Thoracic aorta (tissue), 2 donors: Measurements from ENCODE around the gene PLBD1. TPM values are rescaled to one million over a fixed set of nuclear protein-coding genes. Genes with fewer than 3 reads are reported as not detected.

Experiments used
- ATAC-seq: fragments of 150-250 bp; one replicate; pipeline ENCODE4 v1.8.0; 2017; ENCODE audit warnings: low read depth; ENCODE audit not compliant: insufficient number of reproducible peaks, low FRiP score
- DNase-seq: peaks from one replicate; pipeline ENCODE4 v3.0.0-alpha.2; 2020; ENCODE audit warnings: low spot score
- H3K27ac ChIP-seq, 2 donors: fragments of 200-600 bp; sonication (generic); 1 replicate in 1 of 2; 2 replicates in 1 of 2; pipeline ENCODE4 v1.5.1; 2016; ENCODE audit warnings: mild to moderate bottlenecking in 2 of 2, moderate library complexity in 2 of 2
- H3K27me3 ChIP-seq: fragments of 200-600 bp; sonication (generic); replicated peaks from 2 replicates; pipeline ENCODE4 v1.6.0; 2016; ENCODE audit warnings: mild to moderate bottlenecking; ENCODE audit not compliant: insufficient read depth
- H3K36me3 ChIP-seq: fragments of 200-600 bp; sonication (generic); one replicate; pipeline ENCODE4 v1.5.1; 2016
- H3K4me1 ChIP-seq, 2 donors: fragments of 200-600 bp; sonication (generic); 1 replicate in 1 of 2; 2 replicates in 1 of 2; pipeline versions ENCODE4 v1.5.1 to v1.6.0; 2016; ENCODE audit warnings: low read depth in 2 of 2, mild to moderate bottlenecking in 1 of 2; ENCODE audit not compliant: control insufficient read depth in 1 of 2
- H3K4me3 ChIP-seq: fragments of 200-600 bp; sonication (generic); 2 replicates; pipeline ENCODE4 v1.5.1; 2016; ENCODE audit warnings: mild to moderate bottlenecking
- H3K9me3 ChIP-seq: fragments of 200-600 bp; sonication (generic); 2 replicates; pipeline ENCODE4 v1.5.1; 2016
- total RNA-seq, 2 donors: library from RNA; depleted of rRNA; stranded (reverse); fragments of >200 nt; gene quantifications; one replicate each; pipeline versions ENCODE4 v1.1.0 to v1.2.3, GENCODE V29; 2016
- TF ChIP-seq, protein P1 (sequence below): fragments of 200-600 bp; sonication (generic); IDR thresholded peaks from one replicate; pipeline ENCODE4 v1.5.1; 2019; ENCODE audit warnings: antibody characterized with exemption

The PLBD1 gene
- total RNA-seq, 2 donors from 2014 or later = 7.0 to 12.8 TPM

DNA sequence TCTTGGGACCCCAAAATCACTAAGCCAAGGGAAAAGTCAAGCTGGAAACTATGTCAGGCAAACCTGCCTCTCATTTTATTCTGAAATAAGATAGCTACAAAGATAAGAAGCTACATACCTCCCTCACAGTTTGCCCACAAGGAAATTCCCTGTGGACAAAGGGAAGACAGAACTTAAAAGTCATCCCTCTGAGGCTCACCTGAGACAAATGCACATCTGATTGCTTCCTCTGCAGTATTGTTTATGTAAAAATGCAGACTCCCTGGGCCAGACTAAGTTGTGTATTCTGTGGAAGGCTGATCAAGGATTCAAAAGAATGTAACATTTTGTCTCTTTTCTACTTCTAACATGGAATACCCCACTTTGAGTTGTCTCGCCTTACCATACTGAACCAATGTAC, 2.5 kb upstream of the PLBD1 start:
- Histone ChIP-seq H3K36me3 (no peaks in the 10 kb centered on the region), H3K4me3 (no peak overlapping the region), H3K27ac (no peak overlapping the region), H3K9me3 (no peaks in the 10 kb centered on the region), H3K27me3 (no peaks in the 10 kb centered on the region), H3K4me1 (peaks cover 0 to 3% of the 10 kb centered on the region in 2 donors)
- DNase-seq (no peak), ATAC-seq (no peak)
- TF ChIP-seq, protein P1, sequence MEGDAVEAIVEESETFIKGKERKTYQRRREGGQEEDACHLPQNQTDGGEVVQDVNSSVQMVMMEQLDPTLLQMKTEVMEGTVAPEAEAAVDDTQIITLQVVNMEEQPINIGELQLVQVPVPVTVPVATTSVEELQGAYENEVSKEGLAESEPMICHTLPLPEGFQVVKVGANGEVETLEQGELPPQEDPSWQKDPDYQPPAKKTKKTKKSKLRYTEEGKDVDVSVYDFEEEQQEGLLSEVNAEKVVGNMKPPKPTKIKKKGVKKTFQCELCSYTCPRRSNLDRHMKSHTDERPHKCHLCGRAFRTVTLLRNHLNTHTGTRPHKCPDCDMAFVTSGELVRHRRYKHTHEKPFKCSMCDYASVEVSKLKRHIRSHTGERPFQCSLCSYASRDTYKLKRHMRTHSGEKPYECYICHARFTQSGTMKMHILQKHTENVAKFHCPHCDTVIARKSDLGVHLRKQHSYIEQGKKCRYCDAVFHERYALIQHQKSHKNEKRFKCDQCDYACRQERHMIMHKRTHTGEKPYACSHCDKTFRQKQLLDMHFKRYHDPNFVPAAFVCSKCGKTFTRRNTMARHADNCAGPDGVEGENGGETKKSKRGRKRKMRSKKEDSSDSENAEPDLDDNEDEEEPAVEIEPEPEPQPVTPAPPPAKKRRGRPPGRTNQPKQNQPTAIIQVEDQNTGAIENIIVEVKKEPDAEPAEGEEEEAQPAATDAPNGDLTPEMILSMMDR = no peak

DNA sequence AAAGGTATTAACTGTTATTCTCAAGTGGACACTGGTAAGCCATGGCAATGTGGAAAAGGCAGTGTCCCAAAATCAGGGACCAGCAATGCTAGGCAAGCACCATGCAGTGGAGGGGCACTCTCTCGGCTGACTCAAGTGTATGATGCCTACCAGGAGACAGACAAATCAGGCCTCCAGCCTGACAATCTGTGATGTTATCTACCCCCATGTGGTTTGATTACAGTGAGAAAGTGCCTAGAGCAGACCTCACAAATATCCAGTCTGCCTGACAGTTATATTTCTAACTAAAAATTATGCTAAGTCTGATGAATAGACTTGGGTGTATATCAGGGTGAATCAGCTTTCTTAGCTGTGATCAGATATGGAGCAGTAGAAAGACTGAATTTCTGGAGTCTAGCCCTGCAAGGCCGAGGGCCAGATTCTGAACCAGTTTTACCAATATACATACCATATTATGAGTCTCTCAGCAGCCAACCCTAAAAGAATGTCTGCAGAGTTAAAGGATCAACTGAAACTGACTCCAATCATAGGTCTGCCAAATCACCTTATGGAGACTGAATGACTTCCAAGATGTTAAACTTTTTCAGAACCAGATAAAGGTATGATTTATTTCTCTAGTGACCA, 3.2 kb downstream of the PLBD1 start:
- Histone ChIP-seq H3K9me3 (no peaks in the 10 kb centered on the region), H3K36me3 (no peaks in the 10 kb centered on the region), H3K4me3 (no peak overlapping the region), H3K27me3 (no peaks in the 10 kb centered on the region), H3K4me1 (peaks cover 0 to 3% of the 10 kb centered on the region in 2 donors), H3K27ac (no peak overlapping the region)
- no peak for ATAC-seq
- no peak for DNase-seq
- TF ChIP-seq, protein P1 = no peak

DNA sequence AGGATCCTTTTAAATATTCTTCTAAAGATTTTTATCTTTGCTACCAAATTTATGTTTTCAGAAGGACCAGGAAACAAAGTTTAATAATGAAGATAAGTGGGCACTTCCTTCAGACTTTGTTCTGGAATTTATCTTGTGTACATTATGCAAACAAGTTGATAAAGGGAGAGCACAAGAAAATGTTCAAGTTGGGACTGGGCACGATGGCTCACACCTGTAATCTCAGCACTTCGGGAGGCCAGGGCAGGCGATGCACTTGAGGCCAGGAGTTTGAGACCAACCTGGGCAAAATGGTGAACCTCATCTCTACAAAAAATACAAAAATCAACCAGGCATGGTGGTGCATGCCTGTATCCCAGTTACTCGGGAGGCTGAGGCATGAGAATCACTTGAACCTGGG, 4.6 kb downstream of the PLBD1 start:
- Histone ChIP-seq H3K36me3 (no peaks in the 10 kb centered on the region), H3K9me3 (no peaks in the 10 kb centered on the region), H3K4me3 (no peak overlapping the region), H3K4me1 (peaks cover 7 to 11% of the 10 kb centered on the region in 2 donors), H3K27me3 (no peaks in the 10 kb centered on the region), H3K27ac (no peak overlapping the region)
- TF ChIP-seq, protein P1 = no peak
- ATAC-seq (no peak), DNase-seq (no peak)

GRCh38 chr12:14562279-14562678, 5.4 kb downstream of the PLBD1 start:
- no peaks in the 10 kb centered on the region for H3K9me3 ChIP-seq
- H3K4me3 ChIP-seq = no peak overlapping the region
- no peak for ATAC-seq
- TF ChIP-seq, protein P1 = no peak
- H3K27ac ChIP-seq = no peak overlapping the region
- H3K36me3 ChIP-seq = no peaks in the 10 kb centered on the region
- no peaks in the 10 kb centered on the region for H3K27me3 ChIP-seq
- peaks cover 7 to 11% of the 10 kb centered on the region in 2 donors for H3K4me1 ChIP-seq
- no peak for DNase-seq

- ATAC-seq (no peak), DNase-seq (no peak)
- H3K27ac ChIP-seq = no peak overlapping the region
- no peak overlapping the region for H3K4me3 ChIP-seq
- peaks cover 7 to 9% of the 10 kb centered on the region in 2 donors for H3K4me1 ChIP-seq
- no peaks in the 10 kb centered on the region for H3K9me3 ChIP-seq
- H3K27me3 ChIP-seq = no peaks in the 10 kb centered on the region
- no peaks in the 10 kb centered on the region for H3K36me3 ChIP-seq
- TF ChIP-seq, protein P1 = no peak
Observed at GRCh38 chr12:14561677-14562238, 5.9 kb downstream of the PLBD1 start.
